T-helper 17 cell (primary cell): ENCODE data around the gene WDR90. TPM values are rescaled to one million over a fixed set of nuclear protein-coding genes. Genes with fewer than 3 reads are reported as not detected.
A peak's percentile ranks its signal among the peaks of the same experiment; 100 is the strongest.

Experiments
- ATAC-seq: fragments of 150-1000 bp; cut with Tn5 transposase; 2 replicates; pipeline ENCODE4 v1.10.0; 2021; ENCODE audit warnings: mild to moderate bottlenecking, moderate library complexity
- DNase-seq, 3 donors: peaks; one replicate each; pipeline versions ENCODE4 v3.0.0 to v3.0.0-alpha.2; 2020 to 2021
- H3K9me3 ChIP-seq: one replicate; pipeline ENCODE4 v1.7.0; 2013; ENCODE audit warnings: low read length, mild to moderate bottlenecking; ENCODE audit not compliant: control insufficient read depth, poor library complexity, severe bottlenecking
- H3K27ac Mint-ChIP-seq: one replicate; pipeline ENCODE4 v1.8.0; 2022; ENCODE audit warnings: mild to moderate bottlenecking, moderate library complexity, mixed read lengths
- H3K27me3 Mint-ChIP-seq: one replicate; pipeline ENCODE4 v1.8.0; 2022; ENCODE audit warnings: mixed read lengths
- H3K36me3 Mint-ChIP-seq: one replicate; pipeline ENCODE4 v1.8.0; 2022; ENCODE audit warnings: low read depth, mixed read lengths
- H3K4me1 Mint-ChIP-seq: one replicate; pipeline ENCODE4 v1.8.0; 2022; ENCODE audit warnings: mild to moderate bottlenecking, mixed read lengths
- H3K4me3 Mint-ChIP-seq: one replicate; pipeline ENCODE4 v1.8.0; 2022; ENCODE audit warnings: mild to moderate bottlenecking, moderate library complexity, mixed read lengths
- total RNA-seq, 4 donors: library from RNA in 2 of 4; stranded (reverse) in 2 of 4; gene quantifications; one replicate each; pipeline ENCODE4 v1.2.3 and lab custom pipeline; 2022 to 2026

Gene WDR90
- total RNA-seq, 2 donors from 2014 or later, result 11.1 to 15.3 TPM

DNA sequence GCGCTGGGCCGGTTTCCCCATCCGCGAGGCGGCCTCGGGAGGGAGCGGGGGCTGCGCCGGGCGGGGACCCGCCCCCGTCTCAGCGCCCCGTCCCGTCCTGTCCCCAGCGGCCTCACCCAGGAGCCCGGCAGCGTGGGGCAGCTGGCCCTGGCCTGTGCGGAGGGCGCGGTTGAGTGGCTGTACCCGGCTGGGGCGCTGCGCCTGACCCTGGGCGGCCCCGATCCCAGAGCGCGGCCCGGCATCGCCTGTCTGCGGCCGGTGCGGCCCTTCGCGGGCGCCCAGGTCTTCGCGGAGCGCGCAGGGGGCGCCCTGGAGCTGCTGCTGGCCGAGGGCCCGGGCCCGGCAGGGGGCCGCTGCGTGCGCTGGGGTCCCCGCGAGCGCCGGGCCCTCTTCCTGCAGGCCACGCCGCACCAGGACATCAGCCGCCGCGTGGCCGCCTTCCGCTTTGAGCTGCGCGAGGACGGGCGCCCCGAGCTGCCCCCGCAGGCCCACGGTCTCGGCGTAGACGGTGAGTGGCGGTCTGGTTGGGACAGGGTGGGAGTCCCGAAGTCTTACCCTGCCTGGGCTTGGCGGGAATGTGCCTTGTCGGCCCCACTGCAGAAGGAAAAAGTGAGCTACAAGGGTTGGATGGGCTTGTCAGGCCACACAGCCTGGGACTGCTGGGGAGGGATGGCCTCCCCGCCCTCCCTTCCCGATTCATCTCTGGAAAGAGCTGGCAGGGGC, 66.5 kb downstream of the WDR90 start:
- ATAC-seq, result peak; percentile 9
- Mint-ChIP-seq H3K36me3 (no peaks in the 10 kb centered on the region), H3K4me3 (peak overlapping the region; percentile 50), H3K27me3 (peaks cover 6% of the 10 kb centered on the region), H3K27ac (no peak overlapping the region), H3K4me1 (peaks cover 19% of the 10 kb centered on the region)
- DNase-seq, result no peak
- H3K9me3 ChIP-seq, result no peaks in the 10 kb centered on the region

DNA sequence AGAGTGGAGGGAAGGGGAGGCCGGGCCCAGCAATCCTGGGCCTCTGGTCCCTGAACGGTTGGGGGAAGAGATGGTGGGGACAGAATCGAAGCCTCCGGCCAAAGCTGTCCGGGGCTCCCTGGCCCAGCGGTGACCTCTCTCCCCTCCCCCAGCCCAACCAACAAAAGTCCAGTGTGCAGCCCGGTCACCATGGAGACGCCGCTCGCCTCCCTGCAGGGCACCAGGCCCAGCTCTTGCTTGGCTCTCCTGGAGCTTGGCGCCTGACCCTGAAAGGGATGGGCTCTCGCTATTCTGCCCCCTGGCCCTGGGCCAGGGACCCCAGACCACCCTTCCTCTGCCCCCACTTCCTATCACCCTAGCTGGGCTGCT, 67.0 kb downstream of the WDR90 start:
- no peak for ATAC-seq

DNA sequence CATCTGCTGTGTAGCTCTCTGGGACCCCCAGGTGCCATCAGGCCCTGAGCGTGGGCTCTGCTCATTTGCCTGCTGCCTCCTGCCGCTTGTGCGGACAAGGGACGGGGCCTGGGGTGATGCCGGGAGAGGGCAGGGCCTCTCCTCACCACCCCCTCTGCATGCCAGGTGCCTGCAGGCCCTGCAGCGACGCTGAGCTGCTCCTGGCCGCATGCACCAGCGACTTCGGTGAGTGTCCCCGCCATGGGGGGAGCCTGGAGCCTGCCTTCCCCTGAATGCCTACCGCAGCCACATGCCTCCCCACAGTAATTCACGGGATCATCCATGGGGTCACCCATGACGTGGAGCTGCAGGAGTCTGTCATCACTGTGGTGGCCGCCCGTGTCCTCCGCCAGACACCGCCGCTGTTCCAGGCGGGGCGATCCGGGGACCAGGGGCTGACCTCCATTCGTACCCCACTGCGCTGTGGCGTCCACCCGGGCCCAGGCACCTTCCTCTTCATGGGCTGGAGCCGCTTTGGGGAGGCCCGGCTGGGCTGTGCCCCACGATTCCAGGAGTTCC, 67.7 kb downstream of the WDR90 start:
- no peak for DNase-seq
- H3K9me3 ChIP-seq, result no peaks in the 10 kb centered on the region
- ATAC-seq, result no peak
- H3K27ac Mint-ChIP-seq, result no peak overlapping the region
- H3K36me3 Mint-ChIP-seq, result no peaks in the 10 kb centered on the region
- peaks cover 19% of the 10 kb centered on the region for H3K4me1 Mint-ChIP-seq
- H3K4me3 Mint-ChIP-seq, result peak overlapping the region; percentile 3
- H3K27me3 Mint-ChIP-seq, result peaks cover 6% of the 10 kb centered on the region

More for the DNA sequence above, 67.0 kb downstream of the WDR90 start:
- Mint-ChIP-seq H3K4me1 (peaks cover 19% of the 10 kb centered on the region), H3K27ac (no peak overlapping the region), H3K27me3 (peaks cover 6% of the 10 kb centered on the region), H3K36me3 (no peaks in the 10 kb centered on the region), H3K4me3 (peak overlapping the region; percentile 50)
- DNase-seq, result no peak
- H3K9me3 ChIP-seq, result no peaks in the 10 kb centered on the region

Other genes with a start within 250 kb of the WDR90 start
- gene DECR2, start 247.5 kb upstream of the WDR90 start, total RNA-seq, result 1 to 10 TPM; 7.5 to 9.0 TPM
- 10 to 100 TPM; 39.9 to 45.1 TPM for gene RAB11FIP3, start 223.7 kb upstream of the WDR90 start, total RNA-seq
- gene CAPN15, start 121.7 kb upstream of the WDR90 start, total RNA-seq, result 10 to 100 TPM; 63.9 to 71.0 TPM
- not detected for gene PRR35, start 89.0 kb upstream of the WDR90 start, total RNA-seq
- 1 to 10 TPM in 1 of 2 donors, under 1 TPM in 1; 0.86 to 1.4 TPM for gene NHLRC4, start 82.4 kb upstream of the WDR90 start, total RNA-seq
- gene PIGQ, start 79.4 kb upstream of the WDR90 start, total RNA-seq, result 10 to 100 TPM; 25.6 to 32.4 TPM
- 10 to 100 TPM; 10.6 to 11.6 TPM for gene RAB40C, start 59.3 kb upstream of the WDR90 start, total RNA-seq
- gene WFIKKN1, start 18.4 kb upstream of the WDR90 start, total RNA-seq, result under 1 TPM; 0.10 to 0.18 TPM
- 10 to 100 TPM; 39.2 to 40.4 TPM for gene METTL26, start 13.1 kb upstream of the WDR90 start, total RNA-seq
- gene MCRIP2, start 7.5 kb upstream of the WDR90 start, total RNA-seq, result 10 to 100 TPM; 15.7 to 17.1 TPM
- gene RHOT2, start 18.8 kb downstream of the WDR90 start, total RNA-seq, result 100 to 1,000 TPM; 190 to 203 TPM
- 1 to 10 TPM; 5.7 to 5.9 TPM for gene RHBDL1, start 26.3 kb downstream of the WDR90 start, total RNA-seq
- gene STUB1, start 31.0 kb downstream of the WDR90 start, total RNA-seq, result 10 to 100 TPM; 65.5 to 67.4 TPM
- gene JMJD8, start 35.0 kb downstream of the WDR90 start, total RNA-seq, result 10 to 100 TPM; 28.0 to 36.1 TPM
- 10 to 100 TPM in 1 of 2 donors, 1 to 10 TPM in 1; 9.0 to 11.7 TPM for gene WDR24, start 41.0 kb downstream of the WDR90 start, total RNA-seq
- 10 to 100 TPM; 29.0 to 35.3 TPM for gene FBXL16, start 56.4 kb downstream of the WDR90 start, total RNA-seq
- 1 to 10 TPM; 3.8 to 4.3 TPM for gene METRN, start 65.8 kb downstream of the WDR90 start, total RNA-seq
- 10 to 100 TPM; 10.3 to 11.8 TPM for gene ANTKMT, start 71.8 kb downstream of the WDR90 start, total RNA-seq
- 1 to 10 TPM; 3.4 to 3.7 TPM for gene CCDC78, start 77.1 kb downstream of the WDR90 start, total RNA-seq
- gene HAGHL, start 77.7 kb downstream of the WDR90 start, total RNA-seq, result 10 to 100 TPM in 1 of 2 donors, 1 to 10 TPM in 1; 9.8 to 12.5 TPM
- gene CIAO3, start 91.6 kb downstream of the WDR90 start, total RNA-seq, result 10 to 100 TPM; 33.7 to 33.8 TPM
- not detected for gene MSLN, start 111.4 kb downstream of the WDR90 start, total RNA-seq
- gene RPUSD1, start 139.0 kb downstream of the WDR90 start, total RNA-seq, result 10 to 100 TPM; 14.9 to 17.1 TPM
- 10 to 100 TPM; 21.1 to 22.4 TPM for gene CHTF18, start 139.3 kb downstream of the WDR90 start, total RNA-seq
- gene GNG13, start 151.4 kb downstream of the WDR90 start, total RNA-seq, result not detected